ENCODE data around the gene ITM2C.

DNA sequence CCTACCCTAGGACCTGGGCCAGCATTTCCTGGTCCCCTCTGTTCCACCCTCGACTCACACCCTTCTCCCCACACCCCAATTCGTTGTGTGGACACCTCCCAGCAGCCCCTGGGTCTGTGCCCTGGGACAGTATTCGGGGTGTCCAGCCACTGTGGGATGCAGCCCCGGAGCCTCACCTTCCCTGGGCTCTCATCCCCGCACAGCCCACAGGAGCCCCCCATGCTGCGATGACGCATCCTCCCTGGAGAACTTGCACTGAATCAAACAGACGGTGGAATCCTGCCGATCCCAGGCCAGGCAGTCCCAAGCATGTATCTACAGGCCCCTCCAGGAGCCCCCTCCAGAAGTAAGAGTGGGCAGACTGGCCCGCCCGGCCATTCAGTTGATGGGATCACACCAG, 9.7 kb downstream of the ITM2C start:
- no peak for TF ChIP-seq EZH2 (IDR thresholded peaks at IDR 0.05)
- no peak for TF ChIP-seq POLR2AphosphoS5 (IDR thresholded peaks at IDR 0.05; ENCODE audit: borderline replicate concordance, low read depth, low read length)

Data from SK-N-MC (cell line).